ENCODE measurements around the gene SOX9. TPM values are rescaled to one million over a fixed set of nuclear protein-coding genes. Genes with fewer than 3 reads are reported as not detected.

SOX9 gene
- polyA plus RNA-seq, 1 donor (not counting 4 experiments of a cell fraction or from before 2014, with no cell fraction given): 15.8 TPM

GRCh38 chr17:72090108-72090507, 30.7 kb upstream of the SOX9 start:
- no peak overlapping the region for H2AFZ ChIP-seq (ENCODE audit: control insufficient read depth, low read length)
- H3K79me2 ChIP-seq (ENCODE audit: control insufficient read depth, insufficient read depth, low read length): no peaks in the 10 kb centered on the region
- no peaks in the 10 kb centered on the region for H3K36me3 ChIP-seq (ENCODE audit: control insufficient read depth in 2 of 2, extremely low read depth in 1 of 2, insufficient read depth in 2 of 2, low read length in 2 of 2)
- dilution Hi-C loops (cut with MboI; ENCODE audit: extremely low pct_ligation_motif_present, low sequenced_read_pairs): no loop called here
- H3K27ac ChIP-seq (ENCODE audit: control insufficient read depth, insufficient read depth, low read length): no peak overlapping the region
- H3K4me1 ChIP-seq (ENCODE audit: control insufficient read depth, extremely low read depth, insufficient read depth, low read length): no peaks in the 10 kb centered on the region
- FAIRE-seq (no peak), DNase-seq (ENCODE audit: low read depth, low spot score) (no peak)
- no peak overlapping the region for H3K9ac ChIP-seq (ENCODE audit: control insufficient read depth, extremely low read depth, insufficient read depth, low read length)
- H3K9me3 ChIP-seq (ENCODE audit: control insufficient read depth, low read depth, low read length): no peaks in the 10 kb centered on the region
- no peak overlapping the region for H3K4me2 ChIP-seq (ENCODE audit: control insufficient read depth, extremely low read depth, insufficient read depth, low read depth, low read length)
- no peak overlapping the region for H3K4me3 ChIP-seq (ENCODE audit: control insufficient read depth in 2 of 3, extremely low read depth in 1 of 3, insufficient read depth in 2 of 3, low read depth in 1 of 3, low read length in 3 of 3)
- H4K20me1 ChIP-seq (ENCODE audit: control insufficient read depth, extremely low read depth, insufficient read depth, low read length): no peaks in the 10 kb centered on the region
- TF ChIP-seq, protein P1, sequence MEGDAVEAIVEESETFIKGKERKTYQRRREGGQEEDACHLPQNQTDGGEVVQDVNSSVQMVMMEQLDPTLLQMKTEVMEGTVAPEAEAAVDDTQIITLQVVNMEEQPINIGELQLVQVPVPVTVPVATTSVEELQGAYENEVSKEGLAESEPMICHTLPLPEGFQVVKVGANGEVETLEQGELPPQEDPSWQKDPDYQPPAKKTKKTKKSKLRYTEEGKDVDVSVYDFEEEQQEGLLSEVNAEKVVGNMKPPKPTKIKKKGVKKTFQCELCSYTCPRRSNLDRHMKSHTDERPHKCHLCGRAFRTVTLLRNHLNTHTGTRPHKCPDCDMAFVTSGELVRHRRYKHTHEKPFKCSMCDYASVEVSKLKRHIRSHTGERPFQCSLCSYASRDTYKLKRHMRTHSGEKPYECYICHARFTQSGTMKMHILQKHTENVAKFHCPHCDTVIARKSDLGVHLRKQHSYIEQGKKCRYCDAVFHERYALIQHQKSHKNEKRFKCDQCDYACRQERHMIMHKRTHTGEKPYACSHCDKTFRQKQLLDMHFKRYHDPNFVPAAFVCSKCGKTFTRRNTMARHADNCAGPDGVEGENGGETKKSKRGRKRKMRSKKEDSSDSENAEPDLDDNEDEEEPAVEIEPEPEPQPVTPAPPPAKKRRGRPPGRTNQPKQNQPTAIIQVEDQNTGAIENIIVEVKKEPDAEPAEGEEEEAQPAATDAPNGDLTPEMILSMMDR (optimal IDR thresholded peaks at IDR 0.05 in 1 of 3, IDR thresholded peaks at IDR 0.05 in 1 of 3, conservative IDR thresholded peaks at IDR 0.05 in 1 of 3; ENCODE audit: extremely low read depth in 1 of 3, insufficient read depth in 2 of 3, low read length in 3 of 3): no peak
- TF ChIP-seq EZH2 (IDR thresholded peaks at IDR 0.05; ENCODE audit: low read length): no peak
- H3K9me1 ChIP-seq (ENCODE audit: control insufficient read depth, extremely low read depth, insufficient read depth, low read length): no peaks in the 10 kb centered on the region
- no peaks in the 10 kb centered on the region for H3K27me3 ChIP-seq (ENCODE audit: control insufficient read depth, extremely low read depth, insufficient read depth, low read length)

- no peaks in the 10 kb centered on the region for H3K4me1 ChIP-seq (ENCODE audit: control insufficient read depth, extremely low read depth, insufficient read depth, low read length)
- H3K9me3 ChIP-seq (ENCODE audit: control insufficient read depth, low read depth, low read length): no peaks in the 10 kb centered on the region
- H3K4me2 ChIP-seq (ENCODE audit: control insufficient read depth, extremely low read depth, insufficient read depth, low read depth, low read length): no peak overlapping the region
- DNase-seq (ENCODE audit: low read depth, low spot score) (no peak), FAIRE-seq (no peak)
- TF ChIP-seq EZH2 (IDR thresholded peaks at IDR 0.05; ENCODE audit: low read length): no peak
- TF ChIP-seq, protein P1 (optimal IDR thresholded peaks at IDR 0.05 in 1 of 3, IDR thresholded peaks at IDR 0.05 in 1 of 3, conservative IDR thresholded peaks at IDR 0.05 in 1 of 3; ENCODE audit: extremely low read depth in 1 of 3, insufficient read depth in 2 of 3, low read length in 3 of 3): no peak
- H4K20me1 ChIP-seq (ENCODE audit: control insufficient read depth, extremely low read depth, insufficient read depth, low read length): no peaks in the 10 kb centered on the region
- no peaks in the 10 kb centered on the region for H3K9me1 ChIP-seq (ENCODE audit: control insufficient read depth, extremely low read depth, insufficient read depth, low read length)
- no peaks in the 10 kb centered on the region for H3K79me2 ChIP-seq (ENCODE audit: control insufficient read depth, insufficient read depth, low read length)
- dilution Hi-C loops (cut with MboI; ENCODE audit: extremely low pct_ligation_motif_present, low sequenced_read_pairs): no loop called here
- no peak overlapping the region for H3K9ac ChIP-seq (ENCODE audit: control insufficient read depth, extremely low read depth, insufficient read depth, low read length)
- H3K27ac ChIP-seq (ENCODE audit: control insufficient read depth, insufficient read depth, low read length): no peak overlapping the region
- no peak overlapping the region for H2AFZ ChIP-seq (ENCODE audit: control insufficient read depth, low read length)
- no peaks in the 10 kb centered on the region for H3K36me3 ChIP-seq (ENCODE audit: control insufficient read depth in 2 of 2, extremely low read depth in 1 of 2, insufficient read depth in 2 of 2, low read length in 2 of 2)
- H3K4me3 ChIP-seq (ENCODE audit: control insufficient read depth in 2 of 3, extremely low read depth in 1 of 3, insufficient read depth in 2 of 3, low read depth in 1 of 3, low read length in 3 of 3): no peak overlapping the region
- no peaks in the 10 kb centered on the region for H3K27me3 ChIP-seq (ENCODE audit: control insufficient read depth, extremely low read depth, insufficient read depth, low read length)
Observed at GRCh38 chr17:72092710-72093322, 28.0 kb upstream of the SOX9 start.

All from keratinocyte (primary cell).